Measurements from ENCODE around the gene SELENOO.

Gene SELENOO

DNA sequence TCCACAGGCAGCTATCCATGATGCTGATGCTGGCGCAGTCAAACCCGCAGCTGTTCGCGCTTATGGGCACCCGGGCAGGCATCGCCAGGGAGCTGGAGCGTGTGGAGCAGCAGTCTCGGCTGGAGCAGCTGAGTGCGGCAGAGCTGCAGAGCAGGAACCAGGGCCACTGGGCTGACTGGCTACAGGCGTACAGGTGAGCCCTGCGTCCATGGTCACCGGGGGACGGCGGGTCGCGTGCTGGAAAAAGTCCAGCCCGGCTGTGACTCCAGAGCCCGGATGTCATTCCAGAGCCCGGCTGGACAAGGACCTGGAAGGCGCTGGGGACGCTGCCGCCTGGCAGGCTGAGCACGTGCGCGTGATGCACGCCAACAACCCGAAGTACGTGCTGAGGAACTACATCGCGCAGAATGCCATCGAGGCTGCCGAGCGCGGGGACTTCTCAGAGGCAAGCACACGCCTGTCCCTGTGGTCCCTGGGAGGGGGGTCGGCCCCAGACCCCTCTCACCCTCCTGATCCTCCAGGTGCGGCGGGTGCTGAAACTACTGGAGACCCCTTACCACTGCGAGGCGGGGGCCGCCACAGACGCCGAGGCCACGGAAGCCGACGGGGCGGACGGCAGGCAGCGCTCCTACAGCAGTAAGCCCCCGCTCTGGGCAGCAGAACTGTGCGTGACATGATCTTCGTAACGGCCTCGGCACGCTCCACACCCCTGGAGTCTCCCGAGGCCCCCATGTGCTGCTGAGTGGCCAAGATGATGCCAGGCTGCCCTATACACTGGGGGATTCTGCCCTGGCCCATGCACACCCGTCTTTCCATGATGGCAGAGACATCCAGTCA, 16.1 kb downstream of the SELENOO start:
- no peak for DNase-seq (ENCODE audit: low spot score)

GRCh38 chr22:50217543-50218152, 16.8 kb downstream of the SELENOO start:
- no peak for DNase-seq (ENCODE audit: low spot score)

- DNase-seq (ENCODE audit: low spot score): no peak
Measured at GRCh38 chr22:50218153-50218995, 17.6 kb downstream of the SELENOO start.

- peak; percentile 64 for DNase-seq (ENCODE audit: low spot score)
Measured at GRCh38 chr22:50218996-50219727, 18.4 kb downstream of the SELENOO start.

DNA sequence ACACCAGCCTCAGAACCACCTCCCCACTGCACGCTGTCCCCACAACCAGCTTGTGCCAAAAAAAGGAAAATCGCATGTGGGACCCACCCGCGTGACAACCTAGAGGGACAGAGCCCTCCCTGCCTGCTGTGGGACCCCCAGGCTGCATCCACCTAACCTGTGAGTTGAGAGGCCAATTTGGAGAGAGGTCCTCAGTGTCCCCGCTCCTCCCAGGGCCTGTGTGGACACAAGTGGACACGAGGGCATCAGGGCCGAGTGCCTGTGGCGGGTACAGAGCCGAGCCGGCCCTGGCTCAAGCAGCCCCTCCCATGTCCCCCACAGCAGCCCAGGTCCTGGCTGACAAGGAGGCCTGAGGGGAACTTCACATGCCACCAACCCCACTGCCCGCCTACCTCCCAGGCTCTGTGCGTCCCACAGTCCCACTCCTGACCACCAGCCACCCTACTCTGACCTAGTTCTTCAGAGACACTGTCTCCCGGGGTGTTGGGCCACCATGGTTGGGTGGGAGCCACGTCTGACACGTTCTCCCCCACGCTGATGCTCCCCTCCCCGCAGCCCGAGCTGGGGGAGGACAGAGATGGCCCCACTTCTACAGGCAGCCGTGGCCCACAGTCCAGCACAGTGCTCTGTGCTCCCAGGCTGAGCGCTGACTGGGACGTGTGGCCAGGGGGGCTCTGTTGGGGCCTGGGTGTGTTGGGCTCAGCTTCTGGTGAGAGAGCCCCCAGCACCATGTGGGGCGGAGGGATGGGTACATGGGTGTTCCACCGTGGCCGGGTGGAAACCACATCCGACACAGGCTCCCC, 19.2 kb downstream of the SELENOO start:
- DNase-seq (ENCODE audit: low spot score): no peak

- DNase-seq (ENCODE audit: low spot score): no peak
Measured at GRCh38 chr22:50220603-50221409, 20.0 kb downstream of the SELENOO start.

DNA sequence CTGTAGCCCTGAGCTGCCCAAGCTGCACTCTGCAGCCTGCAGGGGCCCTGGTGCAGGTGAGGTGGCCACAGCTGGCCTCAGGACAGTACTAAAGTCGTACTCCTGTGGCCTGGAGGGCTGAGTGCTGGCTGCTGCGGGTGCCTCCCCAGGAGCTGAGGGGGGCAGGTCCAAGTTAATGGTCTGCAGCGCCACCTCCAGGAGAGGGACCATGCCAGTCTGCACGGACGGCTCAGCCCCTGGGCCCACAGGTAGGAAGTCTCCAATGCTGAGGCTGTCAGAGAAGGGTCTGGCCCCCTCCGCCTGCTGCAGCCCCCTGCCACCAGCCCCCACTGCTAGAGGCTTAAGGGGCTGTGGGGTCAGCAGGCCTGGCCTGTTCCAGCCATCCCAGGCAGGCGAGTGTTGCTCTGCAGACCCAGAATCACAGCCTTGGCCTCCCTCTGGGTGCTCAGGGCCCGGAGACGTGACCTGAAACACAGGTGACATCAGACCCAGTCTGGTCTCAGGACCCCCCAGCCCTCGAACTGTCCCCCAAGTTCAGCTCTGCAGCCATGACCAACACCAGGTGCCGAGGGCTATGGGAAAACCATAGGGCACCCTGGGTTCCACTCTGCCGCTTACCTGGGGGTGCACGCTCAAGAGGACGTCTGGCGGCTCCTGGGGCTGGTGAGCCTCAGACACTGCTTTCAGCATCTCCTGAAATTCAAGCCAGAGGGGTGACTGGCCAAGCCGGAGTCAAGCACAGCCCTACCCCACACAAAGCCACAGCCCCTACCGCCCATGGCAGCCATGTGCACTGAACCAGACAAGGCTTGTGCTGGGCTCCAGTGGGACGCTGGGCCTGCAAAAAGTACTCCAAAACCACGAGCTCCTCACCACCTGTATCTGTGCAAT, 20.8 kb downstream of the SELENOO start:
- DNase-seq (ENCODE audit: low spot score): no peak

DNA sequence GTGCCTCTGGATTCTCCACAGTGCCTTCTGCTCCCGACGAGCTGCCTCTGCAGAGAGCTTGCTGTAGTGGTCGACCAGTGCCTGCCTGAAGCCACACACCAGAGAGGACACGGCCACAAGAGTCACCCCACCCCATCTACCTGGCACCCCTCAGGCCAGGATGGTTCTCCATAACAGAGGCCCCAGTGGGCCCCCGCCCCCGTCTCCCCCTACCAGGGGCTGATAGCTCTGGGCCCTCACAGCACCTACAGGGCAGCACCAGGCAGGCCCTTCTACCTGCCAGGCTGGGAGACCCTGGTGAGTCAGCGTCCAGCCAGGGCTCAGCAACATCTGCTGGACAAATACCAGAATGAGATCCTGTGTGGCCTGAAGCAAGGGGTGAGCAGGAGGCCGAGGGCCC, 21.7 kb downstream of the SELENOO start:
- DNase-seq (ENCODE audit: low spot score): no peak

- no peak for DNase-seq (ENCODE audit: low spot score)
Measured at GRCh38 chr22:50224071-50224470, 23.3 kb downstream of the SELENOO start.

- DNase-seq (ENCODE audit: low spot score): no peak
Measured at GRCh38 chr22:50225200-50225969, 24.6 kb downstream of the SELENOO start.

GRCh38 chr22:50226063-50226874, 25.5 kb downstream of the SELENOO start:
- DNase-seq (ENCODE audit: low spot score): no peak

GRCh38 chr22:50226875-50227165, 26.0 kb downstream of the SELENOO start:
- no peak for DNase-seq (ENCODE audit: low spot score)

- no peak for DNase-seq (ENCODE audit: low spot score)
Measured at GRCh38 chr22:50227579-50228215, 26.9 kb downstream of the SELENOO start.

DNA sequence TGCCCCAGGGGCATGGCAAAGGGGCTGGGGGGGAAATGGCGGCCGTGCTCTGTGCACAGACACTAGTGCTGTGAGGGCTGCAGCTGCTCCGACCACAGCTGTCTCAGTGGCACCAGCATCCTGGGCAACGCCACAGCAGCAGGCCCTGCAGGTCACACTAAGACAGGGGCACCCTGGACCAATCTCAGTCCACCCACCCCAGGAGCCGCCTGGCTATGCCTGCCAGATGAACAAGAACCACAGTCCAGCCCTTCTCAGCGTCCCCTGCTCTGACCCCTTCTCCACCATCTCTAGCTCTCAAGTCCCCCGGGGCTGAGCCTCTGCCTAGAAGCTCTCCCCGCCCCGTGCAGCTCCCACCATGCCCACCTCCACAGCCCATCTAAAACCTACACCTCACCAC, 27.6 kb downstream of the SELENOO start:
- no peak for DNase-seq (ENCODE audit: low spot score)

DNA sequence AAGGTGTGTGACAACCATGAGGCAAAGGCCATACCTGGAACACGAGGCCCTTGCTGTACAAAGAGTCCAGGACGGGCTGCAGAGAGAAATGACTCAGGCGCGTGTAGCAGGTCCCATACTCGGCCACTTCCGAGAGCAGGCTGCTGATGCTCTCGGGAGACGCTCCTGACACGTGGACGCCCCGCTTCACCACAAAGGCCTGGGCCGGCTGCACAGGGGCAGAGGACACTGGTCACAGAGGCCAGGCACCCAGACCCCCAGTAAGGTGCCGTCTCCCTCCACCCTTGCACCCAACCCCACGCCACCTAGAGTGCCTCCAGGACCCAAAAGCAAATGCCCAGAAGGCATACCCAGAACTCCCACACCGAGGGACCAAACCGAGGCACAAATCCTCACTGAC, 28.6 kb downstream of the SELENOO start:
- no peak for DNase-seq (ENCODE audit: low spot score)

DNA sequence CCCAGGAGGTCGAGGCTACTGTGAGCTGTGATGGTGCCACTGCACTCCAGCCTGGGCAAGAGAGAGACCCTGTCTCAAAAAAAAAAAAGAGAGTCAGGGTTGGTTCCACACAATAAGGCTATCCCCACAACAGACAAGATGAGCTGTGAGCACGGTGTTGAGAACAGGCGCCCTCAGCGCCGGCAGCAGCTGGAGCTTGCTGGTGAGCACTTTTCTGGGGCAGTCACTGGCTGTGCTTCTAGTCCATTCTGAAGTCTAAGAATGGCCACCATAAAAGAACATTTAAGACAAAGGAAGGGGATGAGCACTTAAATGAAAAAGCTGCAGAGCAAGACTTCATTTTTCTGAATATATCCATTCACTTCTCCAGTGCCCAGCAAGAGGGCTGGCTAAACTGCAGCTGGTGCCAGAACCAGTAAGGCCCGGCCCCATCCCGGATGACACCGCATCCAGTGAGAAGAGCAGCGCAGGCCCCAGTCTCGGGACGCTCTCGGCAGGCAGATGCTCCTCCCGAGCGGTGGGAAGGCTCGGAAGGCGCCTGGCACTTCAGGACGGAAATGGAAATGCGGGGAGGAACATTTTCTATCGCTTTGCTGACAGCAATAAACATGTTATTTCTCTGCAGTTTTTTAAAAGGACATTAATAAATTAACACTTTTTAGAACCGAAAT, 31.8 kb downstream of the SELENOO start:
- DNase-seq (ENCODE audit: low spot score): no peak

- DNase-seq (ENCODE audit: low spot score): no peak
Measured at GRCh38 chr22:50233223-50233622, 32.4 kb downstream of the SELENOO start.

Data from hepatic stellate cell (primary cell).